GM12874 (cell line): ENCODE results near the gene SRR.

Experiments used
- CTCF ChIP-seq: IDR thresholded peaks from 2 replicates; pipeline ENCODE4 v1.5.1; 2011; ENCODE audit warnings: low read depth, mild to moderate bottlenecking, control low read depth, low read length, moderate library complexity; ENCODE audit not compliant: insufficient read depth

Gene SRR

GRCh38 chr17:2319051-2319450, 15.3 kb downstream of the SRR start:
- no peak for TF ChIP-seq CTCF

DNA sequence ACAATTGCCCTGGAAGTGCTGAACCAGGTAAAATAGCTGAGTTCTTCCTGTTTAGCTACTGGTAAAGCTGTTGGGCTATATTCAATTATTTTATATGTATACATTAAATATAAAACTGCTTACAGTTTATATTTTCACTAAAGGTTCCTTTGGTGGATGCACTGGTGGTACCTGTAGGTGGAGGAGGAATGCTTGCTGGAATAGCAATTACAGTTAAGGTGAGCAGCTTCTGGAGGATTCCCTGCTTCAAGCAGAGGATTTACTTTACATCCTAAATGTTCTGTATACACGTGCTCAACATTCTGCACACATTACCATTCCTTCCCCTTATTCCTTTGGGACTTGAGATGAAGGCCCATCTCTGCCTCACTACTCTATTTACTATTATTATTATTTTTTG, 17.6 kb downstream of the SRR start:
- no peak for TF ChIP-seq CTCF

GRCh38 chr17:2323629-2324314, 20.0 kb downstream of the SRR start:
- no peak for TF ChIP-seq CTCF

GRCh38 chr17:2331303-2331702, 27.6 kb downstream of the SRR start:
- no peak for TF ChIP-seq CTCF

DNA sequence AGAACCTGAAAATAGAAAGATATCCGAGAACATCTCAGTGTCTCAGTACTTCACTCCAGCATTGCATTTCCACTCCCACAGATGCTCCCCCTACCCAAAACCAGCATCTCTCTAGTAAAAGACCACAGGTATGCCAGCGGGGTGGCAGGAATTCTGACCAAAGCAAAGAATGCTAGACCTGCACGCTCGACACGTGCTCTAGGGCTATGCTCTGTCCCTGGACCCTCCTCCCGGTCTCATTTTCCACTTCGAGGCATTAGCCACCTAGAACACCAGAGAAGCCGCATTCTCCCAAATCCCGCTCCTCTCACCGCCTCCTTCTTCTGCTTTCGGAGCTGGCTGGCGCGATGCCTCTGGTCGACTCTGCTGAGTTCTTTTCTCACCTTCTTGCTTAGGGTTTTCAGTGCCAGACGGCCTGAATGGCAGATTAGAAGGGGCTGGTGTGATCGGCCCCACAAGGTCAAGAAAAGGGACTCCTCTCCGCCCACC, 32.0 kb downstream of the SRR start:
- TF ChIP-seq CTCF: no peak

DNA sequence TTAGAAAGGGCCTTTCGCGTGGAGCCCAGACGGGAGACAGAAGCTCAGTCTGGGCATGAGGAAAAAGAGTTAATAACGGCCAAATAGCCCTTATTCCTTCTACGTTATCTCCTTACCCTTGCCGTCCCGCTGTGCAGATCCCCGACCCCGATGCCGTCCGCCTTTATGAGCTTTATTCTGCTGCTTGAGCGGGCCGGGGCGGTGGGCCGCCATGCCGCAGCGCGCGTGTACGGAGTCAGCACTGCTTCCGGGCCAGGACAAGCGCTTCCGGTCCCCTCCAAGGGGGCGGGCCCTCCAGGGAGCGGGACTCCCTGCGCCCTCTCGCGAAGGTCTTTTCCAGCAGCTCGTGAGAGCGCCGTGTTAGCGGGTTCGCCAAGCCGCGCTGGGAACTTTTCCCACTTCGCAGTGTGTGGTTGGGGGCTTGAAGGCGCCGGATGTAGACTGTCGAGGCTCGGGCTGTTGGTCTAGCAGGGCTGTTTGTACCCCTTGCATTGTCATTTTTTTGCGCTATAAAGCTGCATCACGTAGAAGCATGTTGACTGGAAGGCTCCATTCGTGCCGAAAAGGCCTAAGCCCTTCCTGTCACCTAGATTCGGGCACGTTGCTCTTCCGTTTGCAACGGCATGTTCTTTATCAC, 32.6 kb downstream of the SRR start, which contains the start of gene TSR1:
Gene TSR1 (minus strand): TSS at position 243 of the 637 bp plus-strand sequence. CDS start 30 bp downstream, at position 213.
- TF ChIP-seq CTCF: 0 out of 2 replicates have a peak, but pooled peaks have one; percentile 32

- TF ChIP-seq CTCF: no peak
Measured at GRCh38 chr17:2336852-2337543, 33.2 kb downstream of the SRR start, which contains the start of gene SGSM2. SGSM2 (plus strand) TSS chr17:2337501; CDS start chr17:2337689, 188 bp downstream.
